Endothelial cell of umbilical vein (primary cell): ENCODE results near the gene ALLC. TPM values are rescaled to one million over a fixed set of nuclear protein-coding genes. Genes with fewer than 3 reads are reported as not detected.

ENCODE experiments used
- BruUV-seq: library from RNA; stranded (reverse); fragments of 400-500 nt; replicated peaks from 2 replicates; lab custom pipeline; 2021; lab: Mats Ljungman, UMichigan
- CTCF ChIA-PET: fragments of 300-600, 350-600 bp; sonication (Branson Sonifier 250); formaldehyde crosslinking; loops from one replicate; lab custom pipeline; 2021; ENCODE audit warnings: antibody characterized with exemption, inconsistent platforms; lab: Charles Lee
- POLR2A ChIA-PET: fragments of 300-600, 350-600 bp; sonication (Branson Sonifier 250); formaldehyde crosslinking; loops from one replicate; lab custom pipeline; 2021; ENCODE audit warnings: antibody characterized with exemption, inconsistent platforms; lab: Charles Lee
- DNase-seq: peaks from one replicate; pipeline ENCODE4 v3.0.0-alpha.2; 2011; ENCODE audit warnings: low read depth, low spot score
- FAIRE-seq: peaks from 2 replicates; lab custom pipeline; 2011; peaks lifted over from hg19 to GRCh38; lab: Jason Lieb, UNC
- H2AFZ ChIP-seq: 2 replicates; pipeline ENCODE4 v1.6.0; 2012; ENCODE audit warnings: low read depth, low read length, control low read depth, inconsistent platforms
- H3K27ac ChIP-seq: 2 replicates; pipeline ENCODE4 v1.5.1; 2011; ENCODE audit warnings: low read depth, mild to moderate bottlenecking, control low read depth, low read length, moderate library complexity; ENCODE audit not compliant: insufficient read depth
- H3K27me3 ChIP-seq, 2 experiments: 2 replicates each; pipeline versions ENCODE4 v1.6.0 to v1.6.1; 2011; ENCODE audit warnings: low read length in 2 of 2, mixed read lengths in 1 of 2; ENCODE audit not compliant: control insufficient read depth in 2 of 2, insufficient read depth in 2 of 2
- H3K36me3 ChIP-seq, 2 experiments: 2 replicates in 1 of 2; 3 replicates in 1 of 2; pipeline ENCODE4 v1.5.1; 2011; ENCODE audit warnings: low read length in 2 of 2, mild to moderate bottlenecking in 1 of 2, moderate library complexity in 1 of 2; ENCODE audit not compliant: control insufficient read depth in 2 of 2, insufficient read depth in 2 of 2; ENCODE audit errors: extremely low read depth in 1 of 2
- H3K4me1 ChIP-seq: 3 replicates; pipeline ENCODE4 v1.5.1; 2011; ENCODE audit warnings: mild to moderate bottlenecking, low read length; ENCODE audit not compliant: control insufficient read depth, insufficient read depth; ENCODE audit errors: extremely low read depth
- H3K4me2 ChIP-seq: 2 replicates; pipeline ENCODE4 v1.6.1; 2011; ENCODE audit warnings: low read length, control low read depth, mixed read lengths; ENCODE audit not compliant: insufficient read depth
- H3K4me3 ChIP-seq, 3 experiments: fragments of 200-600 bp in 1 of 3; sonication (generic), shearing (Covaris generic) in 1 of 3; replicated peaks in 1 of 3; 2 replicates each; pipeline ENCODE4 v1.5.1; 2011 to 2016; ENCODE audit warnings: control low read depth in 3 of 3, low read length in 3 of 3, mild to moderate bottlenecking in 2 of 3, inconsistent platforms in 1 of 3, low read depth in 1 of 3, moderate library complexity in 1 of 3; ENCODE audit not compliant: insufficient read depth in 1 of 3
- H3K79me2 ChIP-seq: 2 replicates; pipeline ENCODE4 v1.6.0; 2012; ENCODE audit warnings: low read length, inconsistent platforms; ENCODE audit not compliant: control insufficient read depth, insufficient read depth
- H3K9ac ChIP-seq: replicated peaks from 2 replicates; pipeline ENCODE3; 2011; ENCODE audit warnings: low read length, control low read depth; ENCODE audit not compliant: insufficient read depth; ENCODE audit errors: extremely low read depth
- H3K9me1 ChIP-seq: replicated peaks from 3 replicates; pipeline ENCODE4 v1.6.0; 2011; ENCODE audit warnings: mild to moderate bottlenecking, low read length; ENCODE audit not compliant: control insufficient read depth, insufficient read depth; ENCODE audit errors: extremely low read depth
- H3K9me3 ChIP-seq: replicated peaks from 2 replicates; pipeline ENCODE4 v1.5.1; 2012; ENCODE audit warnings: low read length, inconsistent platforms; ENCODE audit not compliant: control insufficient read depth, insufficient read depth
- H4K20me1 ChIP-seq: replicated peaks from 2 replicates; pipeline ENCODE3; 2011; ENCODE audit warnings: mild to moderate bottlenecking, low read length; ENCODE audit not compliant: control insufficient read depth, insufficient read depth; ENCODE audit errors: extremely low read depth
- EZH2 ChIP-seq: IDR thresholded peaks from 2 replicates; pipeline ENCODE4 v1.6.1; 2012; ENCODE audit warnings: borderline replicate concordance, low read depth, mild to moderate bottlenecking, moderate library complexity, low read length, inconsistent platforms; ENCODE audit not compliant: severe bottlenecking
- FOS ChIP-seq: IDR thresholded peaks from 2 replicates; pipeline ENCODE4 v1.6.1; 2011; ENCODE audit warnings: mild to moderate bottlenecking, low read length, moderate library complexity, borderline replicate concordance; ENCODE audit not compliant: insufficient read depth
- GATA2 ChIP-seq: IDR thresholded peaks from 2 replicates; pipeline ENCODE4 v1.7.0; 2011; ENCODE audit warnings: low read depth, mild to moderate bottlenecking, moderate library complexity, mixed read lengths, low read length; ENCODE audit not compliant: insufficient read length, insufficient read depth
- JUN ChIP-seq: IDR thresholded peaks from 2 replicates; pipeline ENCODE4 v1.6.1; 2011; ENCODE audit warnings: borderline replicate concordance, low read depth; ENCODE audit not compliant: insufficient read length, insufficient read depth
- MYC ChIP-seq: IDR thresholded peaks from one replicate; pipeline ENCODE4 v1.6.1; 2011; ENCODE audit warnings: mild to moderate bottlenecking, low read depth, low read length
- POLR2A ChIP-seq: IDR thresholded peaks from 2 replicates; pipeline ENCODE4 v1.6.1; 2012; ENCODE audit warnings: low read depth, mild to moderate bottlenecking, control low read depth, low read length
- POLR2AphosphoS5 ChIP-seq: IDR thresholded peaks from 2 replicates; pipeline ENCODE4 v1.6.1; 2012; ENCODE audit warnings: low read depth, mild to moderate bottlenecking, control low read depth, low read length, moderate library complexity; ENCODE audit not compliant: insufficient read depth
- dilution Hi-C: fragments of 300-500 bp; cut with MboI; formaldehyde crosslinking; loops from one replicate; pipeline ENCODE4 v1.15.0; 2019; ENCODE audit warnings: low sequenced_read_pairs; ENCODE audit not compliant: extremely low pct_ligation_motif_present
- intact Hi-C: fragments of 100-400 bp; cut with micrococcal nuclease; formaldehyde crosslinking; loops from one replicate; pipeline ENCODE4 v1.10.0; 2022
- polyA plus RNA-seq, 4 experiments: library from polyadenylated mRNA; depleted of rRNA in 3 of 4; stranded (reverse) in 3 of 4; unstranded in 1 of 4; fragments of >200 nt; gene quantifications; 2 replicates each; pipeline versions ENCODE4 v1.2.1 to v1.2.3, GENCODE V29; 2011 to 2012; ENCODE audit warnings: missing spikeins in 1 of 4
- total RNA-seq: library from RNA; stranded (reverse); gene quantifications from 2 replicates; pipeline ENCODE4 v1.2.3, GENCODE V29; 2021
- TF ChIP-seq, protein P1 (sequence below): IDR thresholded peaks from 2 replicates; pipeline ENCODE4 v1.6.1; 2011; ENCODE audit not compliant: insufficient read depth, insufficient read length
- TF ChIP-seq, protein P2 (sequence below), 2 donors: IDR thresholded peaks; 1 replicate in 1 of 2; 2 replicates in 1 of 2; pipeline ENCODE4 v1.5.1; 2011; ENCODE audit warnings: low read length in 2 of 2, mild to moderate bottlenecking in 2 of 2, moderate library complexity in 2 of 2, control low read depth in 1 of 2, inconsistent platforms in 1 of 2, low read depth in 1 of 2; ENCODE audit not compliant: insufficient read depth in 1 of 2; ENCODE audit errors: extremely low read depth in 1 of 2

ALLC gene
- total and polyA plus RNA-seq, 2 donors (not counting 3 experiments of a cell fraction or from before 2014, with no cell fraction given): not detected

DNA sequence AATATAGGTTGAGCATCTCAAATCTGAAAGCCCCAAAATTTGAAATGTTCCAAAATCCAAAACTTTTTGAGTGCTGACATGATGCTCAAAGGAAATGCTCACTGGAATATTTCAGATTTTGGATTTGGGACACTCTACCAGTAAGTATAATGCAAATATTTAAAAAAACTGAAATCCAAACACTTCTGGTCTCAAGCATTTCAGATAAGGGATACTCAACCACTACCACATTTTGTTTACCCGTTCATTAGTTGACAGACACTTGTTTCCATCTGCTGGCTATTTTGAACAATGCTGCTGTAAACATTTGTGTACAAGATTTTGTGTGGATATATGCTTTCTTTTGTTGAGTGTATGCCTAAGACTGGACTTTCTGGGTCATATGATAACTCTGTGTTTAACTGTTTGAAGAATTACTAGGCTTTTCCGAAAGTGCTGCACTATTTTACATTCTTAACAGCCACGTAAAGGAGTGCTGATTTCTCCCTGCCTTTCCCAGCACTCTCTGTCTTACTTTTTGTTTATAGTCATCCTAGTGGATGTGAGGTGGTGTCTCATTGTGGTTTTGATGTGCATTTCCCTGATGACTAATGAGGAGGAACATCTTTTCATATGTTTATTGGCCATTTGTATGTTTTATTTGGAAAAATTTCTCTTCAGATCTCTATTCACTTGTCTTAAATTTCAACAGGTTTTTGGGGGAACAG, 25.9 kb downstream of the ALLC start:
- ChIA-PET POLR2A (no interaction called here), CTCF (no interaction called here)
- dilution Hi-C loops: no loop called here
- intact Hi-C loops: no loop called here
- Histone ChIP-seq H3K27me3 (no peaks in the 10 kb centered on the region), H3K36me3 (no peaks in the 10 kb centered on the region), H3K4me1 (no peaks in the 10 kb centered on the region), H3K9ac (no peak overlapping the region), H4K20me1 (no peaks in the 10 kb centered on the region), H3K4me2 (no peak overlapping the region), H3K9me3 (no peaks in the 10 kb centered on the region), H3K9me1 (no peaks in the 10 kb centered on the region), H3K27ac (no peak overlapping the region), H2AFZ (no peak overlapping the region), H3K79me2 (no peaks in the 10 kb centered on the region), H3K4me3 (no peak overlapping the region)
- FAIRE-seq: no peak
- BruUV-seq: no TSS peak
- TF ChIP-seq POLR2AphosphoS5 (no peak), FOS (no peak)
- TF ChIP-seq, protein P1, sequence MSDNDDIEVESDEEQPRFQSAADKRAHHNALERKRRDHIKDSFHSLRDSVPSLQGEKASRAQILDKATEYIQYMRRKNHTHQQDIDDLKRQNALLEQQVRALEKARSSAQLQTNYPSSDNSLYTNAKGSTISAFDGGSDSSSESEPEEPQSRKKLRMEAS: no peak
- no peak for DNase-seq

DNA sequence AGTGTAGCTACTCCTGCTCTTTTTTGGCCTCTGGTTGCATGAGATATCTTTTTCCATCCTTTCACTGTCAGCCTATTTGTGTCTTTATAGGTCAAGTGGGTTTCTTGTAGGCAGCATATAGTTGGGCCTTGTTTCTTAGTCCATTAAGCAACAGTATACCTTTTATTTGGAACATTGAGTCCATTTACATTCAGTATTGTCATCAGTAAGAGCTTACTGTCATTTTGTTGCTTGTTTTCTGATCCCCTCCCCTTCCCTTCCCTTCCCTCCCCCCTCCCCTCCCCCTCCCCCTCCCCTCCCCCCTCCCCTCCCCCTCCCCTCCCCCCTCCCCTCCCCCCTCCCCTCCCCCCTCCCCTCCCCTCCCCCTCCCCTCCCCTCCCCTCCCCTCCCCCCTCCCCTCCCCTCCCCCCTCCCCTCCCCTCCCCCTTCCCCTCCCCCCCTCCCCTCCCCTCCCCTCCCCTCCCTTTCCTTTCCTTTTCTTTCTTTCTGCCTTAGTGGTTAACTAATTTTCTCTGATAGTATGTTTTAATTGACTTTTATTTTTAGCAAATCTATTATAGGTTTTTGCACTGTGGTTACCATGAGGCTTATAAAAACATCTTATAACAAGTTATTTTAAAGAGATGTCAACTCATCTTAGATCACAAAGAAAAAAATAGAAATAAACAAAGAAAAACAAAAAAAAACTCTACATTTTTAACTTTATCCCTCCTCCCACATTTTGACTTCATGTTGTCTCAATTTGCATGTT, 32.2 kb downstream of the ALLC start:
- H3K36me3 ChIP-seq: no peaks in the 10 kb centered on the region
- H3K9me1 ChIP-seq: no peaks in the 10 kb centered on the region
- H3K4me2 ChIP-seq: no peak overlapping the region
- no peak overlapping the region for H2AFZ ChIP-seq
- H3K79me2 ChIP-seq: no peaks in the 10 kb centered on the region
- FAIRE-seq (no peak), DNase-seq (no peak)
- dilution Hi-C loops: no loop called here
- TF ChIP-seq MYC: no peak
- TF ChIP-seq POLR2AphosphoS5: no peak
- TF ChIP-seq POLR2A: no peak
- no peak for TF ChIP-seq JUN
- TF ChIP-seq, protein P1: no peak
- no peak for TF ChIP-seq GATA2
- TF ChIP-seq FOS: no peak
- TF ChIP-seq, protein P2, sequence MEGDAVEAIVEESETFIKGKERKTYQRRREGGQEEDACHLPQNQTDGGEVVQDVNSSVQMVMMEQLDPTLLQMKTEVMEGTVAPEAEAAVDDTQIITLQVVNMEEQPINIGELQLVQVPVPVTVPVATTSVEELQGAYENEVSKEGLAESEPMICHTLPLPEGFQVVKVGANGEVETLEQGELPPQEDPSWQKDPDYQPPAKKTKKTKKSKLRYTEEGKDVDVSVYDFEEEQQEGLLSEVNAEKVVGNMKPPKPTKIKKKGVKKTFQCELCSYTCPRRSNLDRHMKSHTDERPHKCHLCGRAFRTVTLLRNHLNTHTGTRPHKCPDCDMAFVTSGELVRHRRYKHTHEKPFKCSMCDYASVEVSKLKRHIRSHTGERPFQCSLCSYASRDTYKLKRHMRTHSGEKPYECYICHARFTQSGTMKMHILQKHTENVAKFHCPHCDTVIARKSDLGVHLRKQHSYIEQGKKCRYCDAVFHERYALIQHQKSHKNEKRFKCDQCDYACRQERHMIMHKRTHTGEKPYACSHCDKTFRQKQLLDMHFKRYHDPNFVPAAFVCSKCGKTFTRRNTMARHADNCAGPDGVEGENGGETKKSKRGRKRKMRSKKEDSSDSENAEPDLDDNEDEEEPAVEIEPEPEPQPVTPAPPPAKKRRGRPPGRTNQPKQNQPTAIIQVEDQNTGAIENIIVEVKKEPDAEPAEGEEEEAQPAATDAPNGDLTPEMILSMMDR (IDR thresholded peaks at IDR 0.05; ENCODE audit: extremely low read depth in 1 of 2, insufficient read depth in 1 of 2, low read depth in 1 of 2, low read length in 2 of 2): no peak
- TF ChIP-seq EZH2: no peak
- no peaks in the 10 kb centered on the region for H4K20me1 ChIP-seq
- no peaks in the 10 kb centered on the region for H3K27me3 ChIP-seq
- H3K4me3 ChIP-seq: no peak overlapping the region
- BruUV-seq: no TSS peak
- ChIA-PET POLR2A (no interaction called here), CTCF (no interaction called here)
- no peaks in the 10 kb centered on the region for H3K9me3 ChIP-seq
- intact Hi-C loops: no loop called here
- H3K9ac ChIP-seq: no peak overlapping the region
- H3K4me1 ChIP-seq: no peaks in the 10 kb centered on the region
- no peak overlapping the region for H3K27ac ChIP-seq
